ENCODE results near the gene DDX1.

DDX1 gene

DNA sequence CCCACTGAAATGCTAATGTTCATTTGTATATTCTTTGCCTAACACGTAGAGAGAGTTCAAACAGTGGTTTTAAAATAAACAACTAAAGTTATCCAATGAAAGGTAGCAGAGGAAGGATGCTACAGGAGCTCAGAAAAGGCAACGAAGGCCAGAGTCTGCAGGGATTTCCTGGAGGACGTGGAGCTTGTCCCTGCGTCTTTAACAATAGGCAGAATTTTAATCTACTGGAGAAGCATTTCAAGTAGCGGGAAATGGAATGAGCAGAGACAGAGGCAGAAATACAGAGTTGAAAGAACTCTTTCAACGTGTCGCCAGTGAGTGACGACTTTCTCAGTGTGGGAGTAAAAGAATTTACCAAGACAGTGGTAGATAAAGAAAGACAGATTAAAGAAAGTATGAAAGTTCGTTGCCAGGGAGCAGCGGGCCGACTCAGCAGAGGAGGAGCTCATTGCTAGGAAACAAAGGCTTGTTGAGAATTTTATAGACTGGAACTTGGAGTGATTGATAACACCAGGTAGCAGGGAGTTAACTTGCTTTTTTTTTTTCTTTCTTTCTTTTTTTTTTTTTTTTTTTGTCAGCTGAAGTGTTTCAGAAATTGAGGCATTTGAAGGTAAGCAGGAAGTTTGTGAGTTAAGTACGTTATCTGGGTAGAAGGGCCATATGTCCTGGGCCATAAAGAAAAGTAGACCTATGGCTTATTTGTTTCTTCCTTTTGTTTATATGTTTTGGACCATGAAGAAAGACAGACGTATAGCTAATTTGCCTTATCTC lies 29.9 kb upstream of the DDX1 start:
- TF ChIP-seq EGR1 (IDR thresholded peaks at IDR 0.05), result no peak
- TF ChIP-seq TCF12 (IDR thresholded peaks at IDR 0.05; ENCODE audit: low read depth), result peak; percentile 10; the same call in 1 of the 2 replicates
- TF ChIP-seq, protein P1, sequence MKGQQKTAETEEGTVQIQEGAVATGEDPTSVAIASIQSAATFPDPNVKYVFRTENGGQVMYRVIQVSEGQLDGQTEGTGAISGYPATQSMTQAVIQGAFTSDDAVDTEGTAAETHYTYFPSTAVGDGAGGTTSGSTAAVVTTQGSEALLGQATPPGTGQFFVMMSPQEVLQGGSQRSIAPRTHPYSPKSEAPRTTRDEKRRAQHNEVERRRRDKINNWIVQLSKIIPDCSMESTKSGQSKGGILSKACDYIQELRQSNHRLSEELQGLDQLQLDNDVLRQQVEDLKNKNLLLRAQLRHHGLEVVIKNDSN (IDR thresholded peaks at IDR 0.05), result no peak
- TF ChIP-seq, protein P2, sequence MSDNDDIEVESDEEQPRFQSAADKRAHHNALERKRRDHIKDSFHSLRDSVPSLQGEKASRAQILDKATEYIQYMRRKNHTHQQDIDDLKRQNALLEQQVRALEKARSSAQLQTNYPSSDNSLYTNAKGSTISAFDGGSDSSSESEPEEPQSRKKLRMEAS (IDR thresholded peaks at IDR 0.05), result 0 out of 2 replicates have a peak, but pooled peaks have one; percentile 5
- TF ChIP-seq, protein P3, sequence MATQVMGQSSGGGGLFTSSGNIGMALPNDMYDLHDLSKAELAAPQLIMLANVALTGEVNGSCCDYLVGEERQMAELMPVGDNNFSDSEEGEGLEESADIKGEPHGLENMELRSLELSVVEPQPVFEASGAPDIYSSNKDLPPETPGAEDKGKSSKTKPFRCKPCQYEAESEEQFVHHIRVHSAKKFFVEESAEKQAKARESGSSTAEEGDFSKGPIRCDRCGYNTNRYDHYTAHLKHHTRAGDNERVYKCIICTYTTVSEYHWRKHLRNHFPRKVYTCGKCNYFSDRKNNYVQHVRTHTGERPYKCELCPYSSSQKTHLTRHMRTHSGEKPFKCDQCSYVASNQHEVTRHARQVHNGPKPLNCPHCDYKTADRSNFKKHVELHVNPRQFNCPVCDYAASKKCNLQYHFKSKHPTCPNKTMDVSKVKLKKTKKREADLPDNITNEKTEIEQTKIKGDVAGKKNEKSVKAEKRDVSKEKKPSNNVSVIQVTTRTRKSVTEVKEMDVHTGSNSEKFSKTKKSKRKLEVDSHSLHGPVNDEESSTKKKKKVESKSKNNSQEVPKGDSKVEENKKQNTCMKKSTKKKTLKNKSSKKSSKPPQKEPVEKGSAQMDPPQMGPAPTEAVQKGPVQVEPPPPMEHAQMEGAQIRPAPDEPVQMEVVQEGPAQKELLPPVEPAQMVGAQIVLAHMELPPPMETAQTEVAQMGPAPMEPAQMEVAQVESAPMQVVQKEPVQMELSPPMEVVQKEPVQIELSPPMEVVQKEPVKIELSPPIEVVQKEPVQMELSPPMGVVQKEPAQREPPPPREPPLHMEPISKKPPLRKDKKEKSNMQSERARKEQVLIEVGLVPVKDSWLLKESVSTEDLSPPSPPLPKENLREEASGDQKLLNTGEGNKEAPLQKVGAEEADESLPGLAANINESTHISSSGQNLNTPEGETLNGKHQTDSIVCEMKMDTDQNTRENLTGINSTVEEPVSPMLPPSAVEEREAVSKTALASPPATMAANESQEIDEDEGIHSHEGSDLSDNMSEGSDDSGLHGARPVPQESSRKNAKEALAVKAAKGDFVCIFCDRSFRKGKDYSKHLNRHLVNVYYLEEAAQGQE (IDR thresholded peaks at IDR 0.05; ENCODE audit: low read depth), result no peak

DNA sequence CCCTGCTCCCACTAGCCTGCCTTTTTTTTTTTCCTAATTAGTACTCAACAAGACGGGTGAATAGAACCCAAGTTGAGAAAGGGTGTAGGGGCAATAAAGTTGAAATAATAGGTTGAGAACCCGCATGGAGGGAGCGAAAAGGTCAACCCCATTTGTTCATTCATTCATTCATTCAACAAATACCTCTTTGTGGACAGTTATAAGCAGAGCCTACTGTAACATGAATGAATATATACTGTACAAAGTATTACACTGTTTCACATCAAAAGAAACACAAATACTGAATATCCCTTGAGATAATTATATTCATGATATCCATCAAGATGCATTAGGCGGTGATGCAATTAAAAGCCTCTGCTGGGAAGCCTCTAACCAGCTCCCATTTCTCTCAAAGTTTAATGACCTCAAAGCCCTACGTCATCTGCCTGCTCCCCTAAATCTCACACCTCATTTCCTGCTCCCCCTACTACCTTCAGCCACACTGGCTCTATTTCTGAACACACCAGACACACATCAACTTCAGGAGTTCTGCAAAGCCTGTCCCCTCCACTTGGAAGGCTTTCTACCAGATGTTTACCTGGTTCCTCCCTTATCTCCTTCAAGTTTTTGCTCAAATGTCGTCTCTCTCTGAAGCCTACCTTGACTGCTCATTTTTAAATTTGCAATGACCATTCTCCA lies 29.2 kb upstream of the DDX1 start:
- no peak for TF ChIP-seq FOXM1 (IDR thresholded peaks at IDR 0.05; ENCODE audit: borderline replicate concordance, low read depth)

DNA sequence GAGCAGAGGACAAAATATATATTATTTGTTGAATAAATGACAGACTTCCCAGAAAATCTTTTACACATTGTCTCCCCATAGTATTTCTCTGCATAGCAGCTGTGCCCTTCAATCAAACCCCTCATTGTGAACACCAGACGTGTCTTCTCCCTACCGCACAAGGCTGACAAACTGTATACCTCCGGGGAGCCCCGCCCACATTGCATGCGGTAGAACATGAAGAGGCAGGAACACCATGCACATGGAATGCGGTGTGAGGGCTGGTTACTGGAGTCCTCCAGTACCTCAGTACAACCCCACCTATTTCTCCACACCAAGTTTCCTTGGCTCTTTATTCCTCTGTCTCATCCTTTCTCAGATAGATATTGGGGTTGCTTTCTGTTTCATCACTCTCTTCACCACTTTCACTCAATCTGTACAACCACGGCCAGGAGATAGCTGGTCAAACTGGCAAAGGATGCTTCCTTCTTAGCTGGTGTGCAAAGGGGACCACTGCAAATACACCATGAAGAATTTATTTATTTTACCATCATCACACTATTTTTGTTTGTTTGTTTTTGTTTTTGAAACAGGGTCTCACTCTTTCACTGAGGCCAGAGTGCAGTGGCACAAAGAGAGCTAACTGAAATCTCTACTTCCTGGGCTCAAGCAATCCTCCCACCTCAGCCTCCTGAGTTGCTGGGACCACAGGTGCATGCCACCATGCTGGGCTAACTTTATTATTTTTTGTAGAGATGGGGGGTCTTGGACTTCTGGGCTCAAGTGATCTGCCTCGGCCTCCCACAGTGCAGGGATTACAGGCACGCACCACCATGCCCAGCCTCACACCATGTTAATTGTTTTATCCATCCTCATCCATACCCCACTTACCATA lies 28.2 kb upstream of the DDX1 start:
- TF ChIP-seq EP300 (IDR thresholded peaks at IDR 0.05; ENCODE audit: borderline replicate concordance), result no peak
- no peak for TF ChIP-seq ZBTB7A (IDR thresholded peaks at IDR 0.05; ENCODE audit: low read depth)
- no peak for TF ChIP-seq EGR1 (IDR thresholded peaks at IDR 0.05)
- no peak for TF ChIP-seq YY1 (IDR thresholded peaks at IDR 0.05; ENCODE audit: low read depth)
- no peak for TF ChIP-seq CEBPB (IDR thresholded peaks at IDR 0.05)
- no peak for TF ChIP-seq NFIC (IDR thresholded peaks at IDR 0.05)
- TF ChIP-seq FOXM1 (IDR thresholded peaks at IDR 0.05; ENCODE audit: borderline replicate concordance, low read depth), result no peak
- no peak for TF ChIP-seq TCF12 (IDR thresholded peaks at IDR 0.05; ENCODE audit: low read depth)
- TF ChIP-seq, protein P3 (IDR thresholded peaks at IDR 0.05; ENCODE audit: low read depth), result no peak
- TF ChIP-seq, protein P1 (IDR thresholded peaks at IDR 0.05), result no peak

DNA sequence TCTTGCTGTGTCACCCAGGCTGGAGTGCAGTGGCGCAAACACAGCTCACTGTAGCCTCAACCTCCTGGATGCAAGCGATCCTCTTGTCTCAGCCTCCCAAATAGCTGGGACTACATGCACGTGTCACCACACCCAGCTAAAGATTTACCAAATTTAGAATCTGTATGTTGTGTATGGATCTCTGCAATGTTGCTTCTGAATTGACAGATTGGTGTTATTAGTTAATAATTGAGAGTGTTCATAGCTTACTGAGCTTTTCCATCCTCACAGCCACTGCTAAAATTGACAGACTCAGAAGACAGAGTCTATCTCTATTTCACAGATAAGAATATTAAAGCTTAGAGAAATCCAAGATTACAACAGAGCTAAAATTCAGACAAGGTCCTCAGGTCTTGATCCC lies 26.3 kb upstream of the DDX1 start:
- TF ChIP-seq TCF12 (IDR thresholded peaks at IDR 0.05; ENCODE audit: low read depth) (no peak), FOXM1 (IDR thresholded peaks at IDR 0.05; ENCODE audit: borderline replicate concordance, low read depth) (no peak), CREB1 (IDR thresholded peaks at IDR 0.05; ENCODE audit: low read depth) (no peak), EP300 (IDR thresholded peaks at IDR 0.05; ENCODE audit: borderline replicate concordance) (no peak), TAF1 (IDR thresholded peaks at IDR 0.05; ENCODE audit: low read depth) (no peak), RAD21 (IDR thresholded peaks at IDR 0.05; ENCODE audit: low read depth) (no peak), NFIC (IDR thresholded peaks at IDR 0.05) (no peak), TEAD4 (IDR thresholded peaks at IDR 0.05) (no peak), EGR1 (IDR thresholded peaks at IDR 0.05) (no peak), CEBPB (IDR thresholded peaks at IDR 0.05) (no peak), YY1 (IDR thresholded peaks at IDR 0.05; ENCODE audit: low read depth) (no peak)
- TF ChIP-seq, protein P1 (IDR thresholded peaks at IDR 0.05), result no peak
- TF ChIP-seq, protein P2 (IDR thresholded peaks at IDR 0.05), result no peak
- TF ChIP-seq, protein P3 (IDR thresholded peaks at IDR 0.05; ENCODE audit: low read depth), result no peak

Data from Ishikawa (cell line).